GM10266 (cell line): ENCODE results near the gene DHTKD1.
"Not testable (repeated sequence)": the region's sequence is repeated elsewhere in the genome, so short reads cannot be mapped to it uniquely, and the experiment has no call there.

ENCODE experiments used
- DNase-seq: peaks from one replicate; pipeline ENCODE4 v3.0.0; 2012; ENCODE audit errors: extremely low spot score
- TF ChIP-seq, protein P1 (sequence below): IDR thresholded peaks from 2 replicates; pipeline ENCODE4 v1.5.1; 2012; ENCODE audit warnings: mild to moderate bottlenecking, low read depth; ENCODE audit not compliant: control insufficient read depth, insufficient read depth; ENCODE audit errors: missing control alignments

DHTKD1 gene

DNA sequence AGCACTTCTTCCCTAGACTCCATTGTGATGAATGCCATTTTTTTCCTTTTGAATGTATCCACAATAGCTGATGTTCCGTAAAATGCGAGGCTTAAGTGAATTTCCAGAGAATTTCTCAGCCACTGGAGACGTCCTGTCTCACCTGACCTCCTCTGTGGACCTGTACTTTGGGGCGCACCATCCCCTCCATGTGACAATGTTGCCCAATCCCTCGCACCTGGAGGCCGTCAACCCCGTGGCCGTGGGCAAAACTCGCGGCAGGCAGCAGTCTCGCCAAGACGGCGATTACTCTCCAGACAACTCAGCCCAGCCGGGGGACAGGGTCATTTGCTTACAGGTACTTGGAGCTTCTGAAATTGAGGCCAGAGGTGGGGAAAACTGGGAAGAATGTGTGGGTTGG is 20.2 kb downstream of the DHTKD1 start:
- DNase-seq = no peak
- TF ChIP-seq, protein P1, sequence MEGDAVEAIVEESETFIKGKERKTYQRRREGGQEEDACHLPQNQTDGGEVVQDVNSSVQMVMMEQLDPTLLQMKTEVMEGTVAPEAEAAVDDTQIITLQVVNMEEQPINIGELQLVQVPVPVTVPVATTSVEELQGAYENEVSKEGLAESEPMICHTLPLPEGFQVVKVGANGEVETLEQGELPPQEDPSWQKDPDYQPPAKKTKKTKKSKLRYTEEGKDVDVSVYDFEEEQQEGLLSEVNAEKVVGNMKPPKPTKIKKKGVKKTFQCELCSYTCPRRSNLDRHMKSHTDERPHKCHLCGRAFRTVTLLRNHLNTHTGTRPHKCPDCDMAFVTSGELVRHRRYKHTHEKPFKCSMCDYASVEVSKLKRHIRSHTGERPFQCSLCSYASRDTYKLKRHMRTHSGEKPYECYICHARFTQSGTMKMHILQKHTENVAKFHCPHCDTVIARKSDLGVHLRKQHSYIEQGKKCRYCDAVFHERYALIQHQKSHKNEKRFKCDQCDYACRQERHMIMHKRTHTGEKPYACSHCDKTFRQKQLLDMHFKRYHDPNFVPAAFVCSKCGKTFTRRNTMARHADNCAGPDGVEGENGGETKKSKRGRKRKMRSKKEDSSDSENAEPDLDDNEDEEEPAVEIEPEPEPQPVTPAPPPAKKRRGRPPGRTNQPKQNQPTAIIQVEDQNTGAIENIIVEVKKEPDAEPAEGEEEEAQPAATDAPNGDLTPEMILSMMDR = no peak

DNA sequence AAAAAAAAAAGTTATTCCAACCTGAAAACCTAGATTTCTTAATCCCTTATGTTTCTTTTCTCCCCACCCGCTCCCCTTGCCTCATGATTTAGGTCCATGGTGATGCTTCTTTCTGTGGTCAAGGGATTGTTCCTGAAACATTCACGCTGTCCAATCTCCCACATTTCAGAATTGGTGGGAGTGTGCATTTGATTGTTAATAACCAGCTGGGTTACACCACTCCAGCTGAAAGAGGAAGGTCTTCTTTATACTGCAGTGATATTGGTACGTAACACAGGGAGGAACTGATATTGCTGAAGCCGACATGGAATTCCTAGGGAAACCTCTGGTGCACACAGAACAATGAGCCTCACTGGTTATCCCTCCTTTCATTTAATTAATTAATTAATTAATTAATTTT is 22.7 kb downstream of the DHTKD1 start:
- TF ChIP-seq, protein P1 = no peak
- no peak for DNase-seq

DNA sequence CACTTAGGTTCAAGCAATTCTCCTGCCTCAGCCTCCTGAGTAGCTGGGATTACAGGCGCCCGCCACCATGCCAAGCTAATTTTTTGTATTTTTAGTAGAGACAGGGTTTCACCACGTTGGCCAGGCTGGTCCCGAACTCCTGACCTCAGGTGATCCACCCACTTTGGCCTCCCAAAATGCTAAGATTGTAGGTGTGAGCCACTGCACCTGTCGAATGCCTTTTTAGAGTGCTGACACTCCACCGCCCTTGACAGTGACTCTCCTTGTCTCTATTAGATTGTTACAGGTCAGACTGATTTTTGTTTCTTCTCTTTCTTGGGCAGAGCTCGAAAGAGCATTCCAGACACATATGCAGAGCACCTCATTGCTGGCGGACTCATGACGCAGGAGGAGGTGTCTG is 28.6 kb downstream of the DHTKD1 start:
- not testable (repeated sequence) for DNase-seq

DNA sequence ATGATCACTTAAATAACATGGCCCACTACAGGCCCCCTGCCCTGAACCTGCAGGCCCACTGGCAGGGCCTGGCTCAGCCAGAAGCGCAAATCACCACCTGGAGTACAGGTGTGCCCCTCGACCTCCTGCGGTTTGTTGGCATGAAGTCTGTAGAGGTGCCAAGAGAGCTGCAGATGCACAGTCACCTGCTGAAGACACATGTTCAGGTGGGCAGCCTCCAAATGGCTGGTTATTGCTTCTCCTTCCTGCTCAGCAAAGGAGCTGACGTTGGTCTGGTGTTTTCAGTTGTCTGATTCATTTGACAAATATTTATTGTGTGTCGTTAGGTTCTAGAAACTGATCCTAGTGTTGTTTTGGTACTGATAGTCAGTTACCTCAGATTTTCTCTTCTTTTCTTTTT is 29.0 kb downstream of the DHTKD1 start:
- TF ChIP-seq, protein P1 = no peak
- no peak for DNase-seq

DNA sequence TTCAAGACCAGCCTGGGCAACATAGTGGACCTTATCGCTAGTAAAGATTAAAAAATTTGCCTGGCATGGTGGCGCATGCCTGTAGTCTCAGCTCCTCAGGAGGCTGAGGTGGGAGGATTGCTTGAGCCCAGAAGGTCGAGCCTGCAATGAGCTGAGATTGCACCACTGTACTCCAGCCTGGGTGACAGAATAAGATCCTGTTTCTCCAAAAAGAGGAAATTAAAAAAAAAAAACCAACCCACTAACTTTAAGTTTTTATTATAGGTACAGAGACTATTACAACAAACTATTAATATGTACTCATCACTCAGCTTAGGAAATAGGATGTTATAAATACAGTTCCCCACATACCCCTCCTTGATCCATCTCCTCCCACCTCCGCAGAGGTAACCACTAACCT is 30.2 kb downstream of the DHTKD1 start:
- no peak for DNase-seq
- TF ChIP-seq, protein P1 = no peak

DNA sequence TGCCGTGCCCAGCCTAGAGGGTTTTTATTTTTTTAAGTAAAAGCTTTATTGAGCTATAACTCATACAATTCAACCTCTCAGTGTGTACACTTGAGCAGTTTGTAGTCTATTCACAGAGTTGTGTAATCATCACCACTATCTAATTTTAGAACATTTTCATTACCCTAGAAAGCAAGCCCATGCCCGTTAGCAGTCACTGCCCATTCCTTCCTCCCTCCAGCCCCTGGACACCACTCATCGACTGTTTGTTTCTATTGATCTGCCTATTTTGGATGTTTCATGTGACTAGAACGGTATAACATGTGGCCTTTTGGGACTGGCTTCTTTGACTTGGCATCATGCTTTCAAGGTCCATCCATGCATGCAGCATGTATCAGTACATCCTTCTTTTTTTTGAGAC is 35.0 kb downstream of the DHTKD1 start:
- no peak for DNase-seq
- TF ChIP-seq, protein P1 = no peak

DNA sequence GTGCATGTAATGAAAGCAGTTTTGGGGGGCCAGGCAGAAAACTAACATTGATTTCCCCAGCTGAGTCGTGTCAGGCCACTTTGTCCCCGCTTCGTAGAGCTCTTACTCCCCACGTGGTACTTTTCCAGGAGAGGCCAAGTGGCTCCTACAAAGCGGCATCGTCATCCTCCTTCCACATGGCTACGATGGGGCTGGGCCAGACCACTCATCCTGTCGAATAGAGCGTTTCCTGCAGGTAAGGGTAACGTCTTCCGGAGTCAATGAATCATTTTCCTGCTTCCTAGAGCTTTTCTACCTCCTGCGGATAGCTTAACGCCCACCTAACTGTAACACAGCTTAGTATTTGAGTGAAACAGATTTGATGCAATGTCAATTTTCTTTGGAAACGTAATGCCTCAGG is 39.0 kb downstream of the DHTKD1 start:
- no peak for DNase-seq
- TF ChIP-seq, protein P1 = no peak

DNA sequence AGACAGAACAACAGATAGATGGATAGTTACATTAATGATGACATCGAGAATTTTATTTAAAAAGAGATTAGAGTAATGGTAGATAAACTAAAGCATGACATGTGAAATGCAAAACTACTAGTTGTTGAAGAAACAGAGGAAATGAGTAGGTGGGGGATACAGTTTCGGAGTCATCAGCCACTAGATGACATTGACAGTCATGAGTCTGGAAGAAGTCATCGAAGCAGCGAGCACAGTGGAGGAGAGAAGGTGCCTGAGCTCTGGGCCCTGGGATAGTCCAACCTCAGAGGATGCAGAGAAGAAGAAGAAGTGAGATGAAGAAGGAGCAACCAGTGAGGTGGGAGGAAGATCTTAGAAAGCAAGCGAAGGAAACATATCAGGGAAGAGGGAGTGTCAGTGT is 40.5 kb downstream of the DHTKD1 start:
- TF ChIP-seq, protein P1 = no peak
- DNase-seq = no peak
